Dedifferentiated amniotic fluid mesenchymal stem cell (primary cell): Measurements from ENCODE around the gene PABPN1L.

ENCODE experiments used
- DNase-seq: peaks from one replicate; pipeline ENCODE4 v3.0.0-alpha.2; 2016; ENCODE audit errors: extremely low spot score

The PABPN1L gene

DNA sequence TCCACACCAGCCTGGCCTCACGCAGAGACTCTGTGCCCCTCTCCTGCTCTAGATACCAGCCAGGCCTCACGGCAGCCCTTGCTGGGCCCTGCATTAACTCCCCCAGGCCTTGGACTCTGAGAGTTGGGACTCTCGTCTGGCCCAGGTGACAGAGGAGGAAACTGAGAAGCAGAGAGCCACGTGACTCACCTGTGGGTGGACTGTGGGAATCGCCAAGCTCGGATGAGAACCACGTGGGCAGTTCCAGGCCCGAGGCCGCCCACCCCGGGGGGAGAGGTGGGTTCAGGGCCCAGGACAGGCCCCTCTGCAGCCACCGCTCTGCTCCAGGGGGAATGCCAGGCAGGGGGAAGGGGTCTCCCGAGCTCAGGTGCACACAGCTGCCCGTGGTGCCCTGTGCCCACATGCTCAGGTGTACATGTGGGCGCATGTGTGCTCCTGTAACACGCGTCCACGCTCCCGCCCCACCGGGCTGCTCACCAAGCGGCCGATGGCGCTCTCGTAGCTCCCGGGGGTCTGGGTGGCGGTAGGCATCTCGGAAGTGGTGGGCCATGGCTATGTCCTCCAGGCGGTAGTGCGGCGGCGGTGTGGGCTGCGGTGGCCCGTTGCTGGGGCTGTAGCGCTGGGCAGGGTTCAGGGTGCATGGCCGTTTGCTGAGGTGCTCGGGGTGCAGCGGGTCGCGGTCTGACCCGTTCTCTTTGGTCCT lies 18.3 kb upstream of the PABPN1L start:
- no peak for DNase-seq

DNA sequence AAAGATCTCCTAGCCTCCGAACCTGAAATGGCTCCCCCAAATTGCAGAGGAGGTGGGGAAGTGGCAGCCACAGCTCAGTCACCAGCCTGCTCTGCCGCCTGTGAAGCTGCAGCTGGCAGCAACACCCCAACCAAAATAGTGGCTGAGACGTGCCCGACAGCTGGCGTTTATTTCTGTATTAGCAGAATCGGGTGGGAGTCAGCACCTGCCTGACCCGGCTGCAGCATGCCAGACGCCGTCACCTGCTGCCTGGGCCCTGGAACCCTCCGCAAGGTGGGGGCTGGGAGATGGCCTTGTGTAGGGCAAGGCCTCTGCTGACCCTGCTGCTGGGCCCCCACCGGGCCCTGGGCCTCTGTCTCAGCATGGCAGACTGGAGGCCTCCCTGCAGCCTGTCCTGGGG lies 17.5 kb upstream of the PABPN1L start:
- DNase-seq = no peak

DNA sequence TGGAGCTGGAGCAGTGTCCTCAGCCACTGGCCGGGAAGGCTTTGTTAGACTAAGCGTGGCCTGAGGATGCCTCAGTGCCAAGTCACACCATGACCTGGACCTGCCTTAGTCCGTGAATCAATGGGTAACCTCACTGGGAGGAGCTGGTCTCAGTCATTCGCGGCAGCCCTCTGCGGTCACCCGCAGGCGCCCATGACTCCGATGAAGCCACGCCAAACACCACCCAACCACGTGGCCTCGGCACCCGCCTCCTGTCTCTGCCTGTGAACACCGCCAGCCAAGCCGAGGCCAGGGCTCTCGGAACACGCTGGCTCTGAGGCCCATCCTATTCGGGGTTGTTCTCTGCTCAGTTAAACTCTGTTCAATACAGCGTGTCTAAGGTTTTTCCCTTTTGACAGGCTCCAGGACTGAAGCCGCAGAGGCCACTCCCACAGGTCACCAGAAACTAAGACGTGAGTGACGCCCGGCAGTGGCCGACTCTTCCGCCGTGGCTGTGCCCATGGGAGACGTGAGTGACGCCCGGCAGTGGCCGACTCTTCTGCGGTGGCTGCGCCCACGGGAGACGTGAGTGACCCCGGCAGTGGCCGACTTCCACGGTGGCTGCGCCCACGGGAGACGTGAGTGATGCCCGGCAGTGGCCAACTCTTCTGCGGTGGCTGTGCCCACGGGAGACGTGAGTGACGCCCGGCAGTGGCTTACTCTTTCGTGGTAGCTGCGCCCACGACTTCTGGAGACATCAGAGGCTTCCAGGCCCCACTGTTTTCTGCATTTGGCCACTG lies 16.8 kb upstream of the PABPN1L start:
- DNase-seq = no peak

DNA sequence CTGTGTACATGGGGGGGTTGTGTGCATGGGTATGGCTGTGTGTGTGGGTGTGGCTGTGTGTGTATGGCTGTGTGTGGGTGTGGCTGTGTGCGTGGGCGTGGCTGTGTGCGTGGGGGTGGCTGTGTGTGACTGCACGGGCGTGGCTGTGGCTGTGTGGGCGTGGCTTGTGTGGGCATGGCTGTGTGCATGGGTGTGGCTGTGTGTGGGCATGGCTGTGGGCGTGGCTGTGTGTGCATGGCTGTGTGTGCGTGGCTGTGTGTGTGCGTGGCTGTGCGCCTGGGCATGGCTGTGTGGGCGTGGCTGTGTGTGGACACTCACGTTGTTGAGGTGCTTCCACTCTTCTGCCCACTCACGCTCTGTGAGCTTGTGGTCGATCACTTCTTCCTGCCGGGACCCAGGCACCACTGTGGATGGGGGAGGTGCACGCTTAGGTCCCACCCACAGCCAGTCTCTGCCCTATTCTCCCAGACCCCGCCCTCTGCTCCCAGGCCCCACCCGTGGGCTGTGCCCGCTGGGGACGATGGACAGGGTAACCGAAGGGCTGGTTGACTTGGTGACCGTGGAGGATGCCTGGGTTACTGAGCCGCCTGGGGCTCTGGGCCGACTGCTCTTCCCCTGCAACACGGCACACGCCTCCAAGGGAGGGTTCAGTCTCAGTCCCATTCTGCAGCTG lies 16.0 kb upstream of the PABPN1L start:
- DNase-seq = no peak

DNA sequence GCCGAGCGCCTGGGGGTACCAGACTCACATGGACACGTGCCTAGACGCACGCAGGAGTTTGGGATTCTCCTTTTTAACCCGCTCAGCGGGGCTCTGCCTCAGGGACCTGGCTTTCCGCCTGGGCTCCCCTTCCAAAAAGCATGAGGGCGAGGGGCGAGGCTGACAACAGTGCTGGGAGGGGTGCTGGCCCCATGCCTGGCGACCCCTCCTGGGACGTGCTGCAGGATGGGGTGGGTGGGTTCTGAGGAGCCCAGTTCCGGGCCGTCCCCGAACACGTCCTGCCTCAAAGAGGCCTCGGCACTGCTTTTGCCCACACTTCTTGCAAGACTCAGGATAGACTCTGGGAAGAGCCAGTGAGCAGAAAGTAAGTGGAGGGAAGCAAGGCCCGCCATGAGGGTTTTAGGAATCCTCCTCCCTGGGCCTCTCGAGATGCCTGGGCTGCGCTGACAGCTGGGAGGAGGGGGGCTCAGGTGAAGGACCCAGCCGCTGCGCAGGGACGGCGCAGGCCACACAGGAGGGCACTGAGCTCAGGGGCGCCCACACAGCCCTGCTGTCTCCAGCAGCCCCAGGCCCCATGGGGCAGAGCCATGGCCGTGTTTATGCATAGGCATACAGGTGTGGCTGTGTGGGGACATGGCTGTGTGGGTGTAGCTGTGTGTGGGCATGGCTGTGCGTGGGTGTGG lies 15.4 kb upstream of the PABPN1L start:
- no peak for DNase-seq

DNA sequence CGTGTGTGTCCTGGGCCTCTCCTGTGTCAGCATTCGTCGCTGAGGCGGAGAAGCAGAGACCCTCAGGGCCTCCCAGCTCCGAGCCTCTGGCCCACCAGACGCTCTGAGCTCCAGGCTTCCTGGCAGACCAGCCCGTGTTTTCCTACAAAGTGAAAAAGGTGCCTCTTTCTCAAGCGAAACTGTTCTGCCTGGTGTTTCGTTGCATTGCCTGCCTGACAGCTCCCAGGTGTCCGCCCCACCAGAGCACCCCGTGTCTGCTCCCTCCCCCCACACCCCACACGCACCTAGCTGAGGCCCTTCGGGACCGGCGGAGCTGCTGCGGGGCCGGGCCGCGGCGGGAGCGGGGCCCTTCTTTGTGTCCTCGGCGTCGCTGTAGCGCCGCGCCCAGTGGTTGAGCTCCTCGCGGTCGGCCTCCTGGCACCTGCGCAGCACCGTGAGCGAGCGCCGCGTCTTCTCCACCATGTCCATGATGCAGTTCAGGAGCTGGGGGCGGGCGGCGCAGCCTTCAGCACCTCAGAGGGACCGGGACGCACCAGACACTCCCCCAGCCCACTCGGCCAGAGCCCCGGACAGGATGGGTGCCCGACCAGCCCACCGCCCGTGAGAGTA lies 14.7 kb upstream of the PABPN1L start:
- DNase-seq = no peak

DNA sequence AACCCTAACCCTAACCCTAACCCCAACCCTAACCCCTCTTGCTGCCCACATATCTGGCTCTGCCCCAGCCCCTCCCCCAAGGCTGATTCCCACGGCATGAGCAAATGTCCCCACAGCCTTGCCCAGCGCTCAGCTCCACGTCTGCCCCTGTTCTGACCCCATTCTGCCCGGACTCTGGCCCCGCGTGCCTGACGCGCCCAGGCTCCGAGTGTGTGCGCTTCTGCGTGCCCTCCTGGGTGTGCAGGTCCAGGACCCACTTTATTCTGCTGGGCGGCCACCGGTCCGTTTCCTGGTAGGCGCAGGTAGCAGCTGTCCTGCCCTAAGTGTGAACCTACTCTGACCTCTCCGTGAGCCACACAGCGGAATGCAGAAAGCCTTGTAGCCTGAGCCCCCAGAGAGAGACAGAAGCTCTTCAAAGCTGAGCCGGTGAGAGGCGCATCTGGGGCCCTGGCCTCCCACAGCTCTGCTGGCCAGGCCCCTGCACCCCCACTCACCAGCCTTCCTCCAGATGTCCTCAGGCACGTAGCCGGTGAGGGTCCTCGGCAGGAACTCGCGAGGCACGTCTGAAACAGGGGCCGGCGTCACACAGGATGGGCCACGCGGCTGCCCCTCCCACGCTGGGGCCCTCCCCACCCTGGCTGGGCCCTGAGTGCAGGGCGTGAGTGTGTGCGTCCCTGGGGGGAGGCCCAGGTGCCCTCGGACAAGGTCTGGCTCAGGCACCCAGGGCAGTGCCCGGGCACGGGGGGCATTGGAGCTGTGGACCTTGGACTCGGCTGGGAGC lies 14.0 kb upstream of the PABPN1L start:
- DNase-seq = no peak

DNA sequence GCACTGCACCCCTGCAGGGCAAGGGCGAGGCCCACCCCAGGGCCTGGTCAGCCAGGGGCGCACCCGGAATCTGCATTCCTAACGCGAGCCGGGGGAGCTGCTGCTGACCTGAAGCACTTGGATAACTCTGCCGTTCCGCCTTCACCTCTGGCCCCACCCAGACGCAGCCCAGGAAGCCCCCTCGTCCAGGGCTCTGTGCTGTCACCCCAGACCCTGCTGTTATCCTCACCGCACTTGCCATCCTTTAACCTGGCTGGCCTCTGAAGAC lies 13.3 kb upstream of the PABPN1L start:
- no peak for DNase-seq

DNA sequence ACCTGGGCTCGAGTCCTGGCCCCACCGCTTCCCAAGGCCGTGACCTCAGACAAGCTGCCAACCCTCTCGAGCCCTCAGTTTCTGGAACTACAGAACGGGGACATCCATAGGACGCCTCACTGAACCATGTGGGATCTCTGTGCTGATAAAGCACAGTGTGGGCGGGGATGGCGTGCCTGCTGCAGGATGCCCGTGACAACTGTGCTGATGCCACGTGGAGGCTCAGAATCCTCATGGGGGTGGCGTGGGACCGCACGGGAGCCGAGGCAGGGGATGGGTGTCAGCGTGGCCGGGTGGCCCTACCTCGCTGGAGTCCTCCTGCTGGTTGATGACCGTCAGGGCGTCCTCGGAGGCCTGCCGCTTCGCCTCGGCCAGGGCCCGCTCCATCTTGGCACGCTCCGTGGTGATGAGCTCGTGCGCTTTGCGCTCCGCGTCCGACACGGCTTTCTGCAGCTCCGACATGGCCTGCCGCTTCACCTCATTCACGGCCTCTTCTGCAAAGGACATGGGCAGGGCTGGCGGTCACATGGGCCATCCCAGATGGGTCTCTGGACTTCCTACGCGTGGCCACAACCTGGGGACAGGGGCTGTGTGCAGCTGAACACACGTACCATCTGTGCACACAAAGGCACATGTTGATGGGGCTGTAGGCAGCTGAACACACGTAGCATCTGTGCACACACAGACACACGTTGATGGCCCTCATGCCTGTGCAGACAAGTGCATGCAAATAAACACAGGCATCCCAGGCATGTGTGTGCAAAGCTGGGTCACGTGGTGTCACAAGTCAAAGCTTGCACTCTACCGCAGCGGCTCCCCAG lies 12.7 kb upstream of the PABPN1L start:
- DNase-seq = no peak

DNA sequence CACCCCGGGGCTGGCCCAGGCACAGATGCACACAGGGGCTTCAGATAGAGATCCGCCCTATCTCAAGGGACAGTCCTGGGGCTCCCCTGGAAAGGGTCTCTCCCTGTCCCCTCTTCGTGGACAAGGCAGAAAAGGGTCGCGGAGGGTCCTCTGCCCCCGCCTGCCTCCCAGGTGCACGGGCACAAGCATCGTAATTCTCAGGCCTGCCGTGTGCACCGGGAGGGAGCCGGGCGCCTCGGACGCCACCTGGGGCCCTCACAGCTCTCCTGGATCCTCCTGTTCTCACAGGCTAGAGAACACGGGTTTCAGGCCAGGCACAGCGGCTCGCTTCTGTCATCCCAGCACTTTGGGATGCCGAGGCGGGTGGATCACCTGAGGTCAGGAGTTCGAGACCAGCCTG lies 11.9 kb upstream of the PABPN1L start:
- DNase-seq = no peak

DNA sequence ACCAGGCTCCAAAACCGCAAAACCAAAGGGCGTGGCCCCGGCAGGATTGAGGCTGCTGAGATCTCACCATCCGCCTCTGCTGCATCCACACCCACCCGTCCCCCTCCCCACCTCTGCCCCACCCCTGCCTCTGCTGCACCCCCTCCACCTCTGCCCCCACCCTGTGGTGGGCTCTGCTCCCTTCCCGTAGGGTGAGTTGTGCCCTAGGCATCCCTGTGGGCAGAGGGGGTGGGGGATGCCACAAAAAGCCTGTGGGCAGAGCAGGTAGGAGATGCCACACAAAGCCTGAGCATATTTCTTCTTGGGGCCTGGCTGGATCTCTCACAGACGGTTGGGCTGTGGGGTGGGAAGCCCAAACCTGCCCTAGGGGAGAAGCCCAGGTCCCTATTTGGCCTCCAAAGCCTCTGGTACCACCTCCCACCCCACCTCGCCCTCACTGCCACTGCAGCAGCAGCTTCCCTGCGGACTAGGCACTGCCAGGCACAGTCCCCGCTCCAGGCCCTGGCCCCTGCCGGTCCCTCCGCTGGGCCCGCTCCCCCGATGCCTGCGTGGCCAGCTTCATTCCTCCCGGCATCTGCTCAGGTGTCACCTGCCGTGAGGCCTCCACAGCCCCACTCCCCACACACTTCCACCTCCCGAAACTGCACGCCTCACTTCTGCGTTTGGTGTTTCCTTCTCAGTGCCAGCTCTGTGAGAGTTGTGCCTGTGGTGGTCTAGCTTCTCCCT lies 11.3 kb upstream of the PABPN1L start:
- DNase-seq = no peak

DNA sequence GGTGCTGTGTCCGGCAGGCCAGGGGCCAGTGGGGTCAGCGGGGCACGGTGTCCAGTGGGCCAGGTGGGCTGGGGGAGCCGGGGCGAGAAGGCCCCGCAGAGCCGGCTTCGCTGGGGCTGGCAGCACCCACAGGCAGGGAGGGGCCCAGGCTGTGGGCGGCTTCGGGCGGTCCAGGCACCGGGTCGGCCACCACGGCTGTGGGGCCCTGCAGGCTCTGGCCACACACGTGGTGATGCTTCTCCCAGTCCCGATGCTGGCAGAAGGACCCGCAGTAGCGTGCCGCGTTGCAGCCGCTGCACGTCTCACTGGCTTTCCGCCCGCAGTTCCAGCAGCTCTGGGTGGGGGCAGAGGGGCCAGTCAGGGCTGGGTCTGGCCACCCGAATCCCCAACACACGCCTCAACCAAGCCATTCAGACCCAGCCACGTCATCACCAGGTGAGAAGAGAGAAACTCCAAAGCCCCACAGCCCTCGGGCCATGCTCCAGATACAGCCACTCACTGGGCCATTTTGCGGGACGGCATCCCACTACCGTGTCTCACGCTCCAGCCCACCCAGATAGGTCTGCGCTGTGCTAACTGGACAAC lies 10.6 kb upstream of the PABPN1L start:
- no peak for DNase-seq

DNA sequence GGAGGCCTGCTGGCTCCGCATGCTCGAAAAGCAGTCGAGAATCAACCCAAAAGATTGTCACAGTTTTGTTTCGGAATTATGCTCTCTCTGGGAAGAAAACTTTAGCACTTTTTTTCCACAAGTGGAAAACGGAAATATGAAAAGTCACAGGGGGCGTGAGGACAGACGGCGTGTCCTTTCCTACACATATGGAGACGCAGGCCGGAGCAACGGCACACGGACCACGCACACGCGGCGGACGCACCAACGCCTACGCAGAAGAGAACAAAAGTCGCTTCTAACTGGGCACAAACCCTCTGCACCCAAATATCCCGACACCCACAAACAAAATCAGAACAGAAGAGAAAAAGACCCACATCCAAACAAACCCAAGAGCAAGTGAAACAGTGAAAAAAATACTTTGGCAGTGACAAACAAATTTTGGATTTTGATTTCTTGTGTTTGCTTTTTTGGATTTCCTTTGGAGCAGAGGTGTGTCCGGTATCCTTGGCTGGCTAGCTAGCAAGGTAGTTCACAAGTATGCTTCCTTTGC lies 9.3 kb upstream of the PABPN1L start:
- DNase-seq = no peak

DNA sequence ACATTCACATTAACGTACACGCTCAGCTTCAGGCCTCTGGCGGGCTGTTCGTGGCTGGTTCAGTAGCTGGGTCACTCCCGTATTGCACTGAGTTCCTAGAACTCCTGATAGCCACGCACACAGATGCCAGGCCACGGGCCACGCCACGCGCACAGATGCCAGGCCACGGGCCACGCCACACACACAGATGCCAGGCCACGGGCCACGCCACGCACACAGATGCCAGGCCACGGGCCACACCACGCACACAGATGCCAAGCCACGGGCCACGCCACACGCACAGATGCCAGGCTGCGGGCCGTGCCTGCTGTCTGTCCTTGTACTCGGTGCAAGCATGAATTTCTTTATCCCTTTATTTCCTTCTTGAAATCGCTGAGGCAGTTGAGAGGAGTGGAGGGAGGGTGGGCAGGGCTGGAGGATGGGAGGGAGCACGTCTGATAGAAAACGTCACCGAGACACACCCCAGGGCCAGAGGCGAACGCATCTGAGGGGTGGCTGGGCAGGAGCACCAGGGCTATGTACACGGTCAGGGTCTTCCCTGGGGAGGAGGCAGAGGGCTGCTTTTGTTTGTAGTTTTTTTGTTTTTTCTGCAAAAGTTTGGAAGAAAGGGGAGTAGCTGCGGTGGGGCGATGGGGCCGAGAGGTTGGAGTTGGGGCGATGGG lies 8.6 kb upstream of the PABPN1L start:
- DNase-seq = no peak

DNA sequence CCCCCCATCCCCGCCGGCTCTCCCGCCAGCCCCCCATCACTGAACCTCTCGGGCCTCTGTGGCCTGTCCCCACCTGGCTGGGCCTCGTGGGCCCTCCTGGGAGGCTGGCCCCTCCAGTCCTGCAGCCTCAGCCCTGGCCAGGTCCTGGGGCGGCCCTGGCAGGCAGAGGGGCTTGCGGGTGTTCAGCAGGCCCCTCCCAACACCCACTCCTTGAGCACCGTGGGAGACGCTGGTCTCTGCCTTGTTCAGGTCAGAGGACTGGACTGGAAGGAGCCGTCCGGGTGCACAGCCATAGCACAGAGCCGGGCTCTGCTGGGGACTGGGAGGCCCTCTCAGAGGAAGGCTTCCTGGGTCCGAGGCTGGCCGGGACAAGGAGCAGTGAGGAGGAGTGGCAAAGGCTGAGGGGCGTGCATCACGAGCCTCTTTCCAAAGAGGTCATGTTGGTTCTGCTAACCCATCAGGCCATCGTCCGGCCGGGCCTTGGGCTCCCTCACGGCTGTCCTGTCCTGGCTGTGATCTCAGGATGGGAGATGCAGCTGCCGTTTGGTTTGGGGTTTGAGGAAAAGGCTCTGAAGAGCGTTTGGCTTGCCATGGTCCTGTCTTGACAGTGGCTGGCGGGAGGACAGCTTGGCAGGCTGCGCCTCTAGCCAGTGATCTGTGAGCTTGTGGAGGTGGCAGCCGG lies 6.3 kb upstream of the PABPN1L start:
- no peak for DNase-seq

DNA sequence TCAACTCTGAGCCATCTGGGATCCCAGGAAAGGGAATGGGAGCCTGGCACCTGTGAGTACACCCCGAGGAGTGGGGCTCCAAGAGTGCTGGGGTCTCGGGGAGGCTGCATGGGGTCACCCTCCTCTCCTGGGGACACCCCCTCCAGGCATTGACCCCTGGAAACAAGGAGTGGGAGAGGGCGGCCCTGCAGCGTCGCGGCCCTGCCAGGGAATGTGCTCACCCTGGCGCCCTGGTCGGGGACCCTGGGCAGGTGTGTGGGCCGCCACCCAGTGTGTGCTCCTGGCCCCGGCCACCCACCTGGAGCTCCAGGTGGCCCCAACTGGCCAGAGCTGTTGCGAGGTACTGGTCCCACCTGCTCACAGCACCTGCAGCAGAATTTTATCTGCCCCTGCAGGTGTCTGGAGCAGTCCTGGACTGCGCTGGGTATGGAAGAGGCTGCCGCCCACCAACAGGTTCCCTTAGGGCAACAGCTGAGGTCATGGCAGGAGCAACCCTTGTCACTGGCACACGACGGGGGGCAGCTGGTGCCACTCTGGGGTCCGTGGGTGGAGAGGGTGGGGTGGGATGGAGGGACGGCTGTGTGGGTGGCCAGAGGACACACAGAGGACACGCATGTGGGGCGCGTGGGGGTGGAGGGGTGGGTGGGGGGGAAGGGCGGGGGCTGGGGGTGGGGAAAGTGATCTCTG lies 5.4 kb upstream of the PABPN1L start:
- DNase-seq = no peak

DNA sequence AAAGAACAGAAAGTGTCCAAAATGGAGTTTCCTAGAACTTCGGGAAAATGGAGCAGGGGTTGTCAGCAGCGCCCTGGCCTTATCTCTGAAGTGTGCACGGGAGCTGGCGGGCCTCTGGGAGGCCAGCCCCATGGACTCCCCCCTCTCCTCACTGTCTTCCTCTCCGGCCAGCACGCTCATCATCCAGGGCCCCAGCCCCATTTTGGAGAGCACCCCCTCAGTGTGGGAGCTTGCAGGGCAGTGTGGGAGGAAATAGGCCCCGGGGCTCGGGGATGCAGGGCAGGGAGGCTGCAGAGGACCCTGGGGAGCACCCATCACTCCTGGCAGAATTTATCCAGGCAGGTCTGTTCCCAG lies 4.9 kb upstream of the PABPN1L start:
- DNase-seq = no peak
